ENCODE results near the gene MORN1. TPM values are rescaled to one million over a fixed set of nuclear protein-coding genes. Genes with fewer than 3 reads are reported as not detected.

MORN1 gene
- total and polyA plus RNA-seq, 9 of the 15 experiments (the other 6 are each of a cell fraction or from before 2014, with no cell fraction given) = 0.24 to 9.3 (median 4.2) TPM

GRCh38 chr1:2375246-2375922 lies 16.0 kb downstream of the MORN1 start:
- intact Hi-C loops (cut with micrococcal nuclease) (loop anchor here (10.0 kb wide), 1 partner anchor 61 kb away; no protein-coding TSS in a partner anchor), in situ Hi-C loops (cut with MboI) (loop anchor here (10.0 kb wide), 1 partner anchor 181 kb away; the partner anchor contains the start of gene FAAP20)
- POLR2A ChIA-PET = no interaction called here
- ATAC-seq (no peak; the same call in 2 of the 3 replicates), FAIRE-seq (no peak), DNase-seq (ENCODE audit: extremely low read depth in 1 of 4, low spot score in 3 of 4) (no peak)
- H3K4me3 ChIP-seq = no peak overlapping the region
- H3K9me1 ChIP-seq (ENCODE audit: control insufficient read depth, insufficient read depth, low read length) = no peaks in the 10 kb centered on the region
- H3K36me3 ChIP-seq (ENCODE audit: control insufficient read depth, insufficient read depth, low read length) = no peaks in the 10 kb centered on the region
- H3K27me3 ChIP-seq (ENCODE audit: control insufficient read depth in 2 of 2, insufficient read depth in 2 of 2, low read length in 2 of 2) = peaks cover 66 to 99% of the 10 kb centered on the region in 2 experiments
- peaks cover 0 to 51% of the 10 kb centered on the region in 2 experiments; a peak in 1 of 5 replicates for H3K4me1 ChIP-seq (replicated peaks in 1 of 2; ENCODE audit: control insufficient read depth in 2 of 2, insufficient read depth in 2 of 2, low read length in 2 of 2)
- no peak overlapping the region for H3K27ac ChIP-seq (ENCODE audit: extremely low read depth, low read depth, low read length)
- H3K9ac ChIP-seq (ENCODE audit: insufficient read depth in 1 of 2, low read depth in 2 of 2, low read length in 2 of 2) = peak overlapping the region in 1 of 2 experiments; percentile 33; a peak in 1 of 4 replicates
- no TSS peak for BruUV-seq (replicated peaks)
- WGBS (ENCODE audit: insufficient coverage, low coverage, missing lambda C conversion rate) = 2% methylated on average over 21 of the region's 23 CpGs
- CTCF ChIA-PET (ENCODE audit: low intra/inter-chr PET ratio) = no interaction called here
- no peaks in the 10 kb centered on the region for H3K79me2 ChIP-seq (ENCODE audit: control insufficient read depth, insufficient read depth, low read length)
- no peak overlapping the region for H2AFZ ChIP-seq (ENCODE audit: low read depth, low read length)
- H3K4me2 ChIP-seq (ENCODE audit: insufficient read depth, low read length) = no peak overlapping the region
- no peaks in the 10 kb centered on the region for H3K9me3 ChIP-seq (replicated peaks; ENCODE audit: control insufficient read depth, insufficient read depth, low read depth, low read length)
- H4K20me1 ChIP-seq (replicated peaks; ENCODE audit: control insufficient read depth, insufficient read depth, low read length) = peaks cover 10% of the 10 kb centered on the region
- TF ChIP-seq ZNF124 (CRISPR knock-in tag; IDR thresholded peaks at IDR 0.05) (no peak), POLR2G (IDR thresholded peaks at IDR 0.05; ENCODE audit: low read depth, low read length) (peak; percentile 58), TRIM24 (IDR thresholded peaks at IDR 0.05) (no peak), NCOA4 (IDR thresholded peaks at IDR 0.05; ENCODE audit: partially characterized antibody) (no peak), ZBTB11 (CRISPR knock-in tag; IDR thresholded peaks at IDR 0.05) (no peak)
- TF ChIP-seq, protein P1, sequence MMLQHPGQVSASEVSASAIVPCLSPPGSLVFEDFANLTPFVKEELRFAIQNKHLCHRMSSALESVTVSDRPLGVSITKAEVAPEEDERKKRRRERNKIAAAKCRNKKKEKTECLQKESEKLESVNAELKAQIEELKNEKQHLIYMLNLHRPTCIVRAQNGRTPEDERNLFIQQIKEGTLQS (IDR thresholded peaks at IDR 0.05) = peak; percentile 21; the same call in 1 of the 2 replicates
- TF ChIP-seq, protein P1 (CRISPR knock-in tag; conservative IDR thresholded peaks at IDR 0.05) = no peak

Measured in K562 (cell line).